Esophagus mucosa (tissue), 1 donor: ENCODE results near the gene COBLL1. TPM values are rescaled to one million over a fixed set of nuclear protein-coding genes. Genes with fewer than 3 reads are reported as not detected.

Source experiments
- ATAC-seq: fragments of 200-7000 bp; cut with Tn5 transposase; one replicate; pipeline ENCODE4 v1.9.1; 2020
- total RNA-seq: library from RNA; stranded (reverse); gene quantifications from one replicate; pipeline ENCODE4 v1.2.4, GENCODE V29; 2023
- donor health status: DM: yes; HTN: yes; CAD: no.

COBLL1 gene
- total RNA-seq, 1 donor from 2014 or later = 92.0 TPM

GRCh38 chr2:164781394-164781793 lies 60.2 kb downstream of the COBLL1 start:
- no peak for ATAC-seq

- no peak for ATAC-seq
These were observed 60.9 kb downstream of the COBLL1 start for GRCh38 chr2:164780611-164781178.

GRCh38 chr2:164779383-164780057 lies 62.1 kb downstream of the COBLL1 start:
- ATAC-seq = peak; percentile 22

GRCh38 chr2:164778723-164779122 lies 62.9 kb downstream of the COBLL1 start:
- no peak for ATAC-seq

GRCh38 chr2:164777847-164778461 lies 63.7 kb downstream of the COBLL1 start:
- ATAC-seq = no peak

GRCh38 chr2:164773635-164774034 lies 68.0 kb downstream of the COBLL1 start:
- ATAC-seq = no peak

GRCh38 chr2:164773091-164773490 lies 68.5 kb downstream of the COBLL1 start:
- no peak for ATAC-seq

GRCh38 chr2:164771897-164772296 lies 69.7 kb downstream of the COBLL1 start:
- no peak for ATAC-seq

- ATAC-seq = no peak
These were observed 71.2 kb downstream of the COBLL1 start for GRCh38 chr2:164770421-164770916.

GRCh38 chr2:164766954-164767320 lies 74.7 kb downstream of the COBLL1 start:
- ATAC-seq = no peak

- no peak for ATAC-seq
These were observed 75.2 kb downstream of the COBLL1 start for GRCh38 chr2:164766216-164766953.

- ATAC-seq = no peak
These were observed 76.6 kb downstream of the COBLL1 start for GRCh38 chr2:164764996-164765395.

- no peak for ATAC-seq
These were observed 77.1 kb downstream of the COBLL1 start for GRCh38 chr2:164764474-164764873.

- no peak for ATAC-seq
These were observed 78.2 kb downstream of the COBLL1 start for GRCh38 chr2:164763431-164763830.

GRCh38 chr2:164761737-164762460 lies 79.7 kb downstream of the COBLL1 start:
- ATAC-seq = peak; percentile 45

GRCh38 chr2:164761201-164761600 lies 80.4 kb downstream of the COBLL1 start:
- peak; percentile 68 for ATAC-seq

GRCh38 chr2:164760179-164760578 lies 81.4 kb downstream of the COBLL1 start:
- ATAC-seq = no peak

- no peak for ATAC-seq
These were observed 83.5 kb downstream of the COBLL1 start for GRCh38 chr2:164757934-164758695.

- no peak for ATAC-seq
These were observed 84.8 kb downstream of the COBLL1 start for GRCh38 chr2:164756773-164757172.

- no peak for ATAC-seq
These were observed 85.7 kb downstream of the COBLL1 start for GRCh38 chr2:164755952-164756351.

GRCh38 chr2:164754157-164755093 lies 87.2 kb downstream of the COBLL1 start:
- ATAC-seq = peak; percentile 17
